Osteocyte (in vitro differentiated cells): ENCODE results near the gene COL4A1. TPM values are rescaled to one million over a fixed set of nuclear protein-coding genes. Genes with fewer than 3 reads are reported as not detected.

ENCODE experiments used
- DNase-seq: peaks from one replicate; pipeline ENCODE4 v3.0.0; 2021; ENCODE audit warnings: mixed read lengths; ENCODE audit not compliant: unreplicated experiment; ENCODE audit errors: extremely low spot score
- H3K27ac Mint-ChIP-seq: one replicate; pipeline ENCODE4 v1.8.0; 2021; ENCODE audit warnings: mild to moderate bottlenecking, mixed read lengths; ENCODE audit not compliant: unreplicated experiment
- H3K27me3 Mint-ChIP-seq: one replicate; pipeline ENCODE4 v1.8.0; 2021; ENCODE audit warnings: mixed read lengths; ENCODE audit not compliant: unreplicated experiment
- H3K36me3 Mint-ChIP-seq: one replicate; pipeline ENCODE4 v1.8.0; 2021; ENCODE audit warnings: mixed read lengths; ENCODE audit not compliant: unreplicated experiment
- H3K4me1 Mint-ChIP-seq: one replicate; pipeline ENCODE4 v1.8.0; 2021; ENCODE audit warnings: mixed read lengths; ENCODE audit not compliant: unreplicated experiment
- H3K4me3 Mint-ChIP-seq: one replicate; pipeline ENCODE4 v1.8.0; 2021; ENCODE audit warnings: mild to moderate bottlenecking, moderate library complexity, mixed read lengths; ENCODE audit not compliant: unreplicated experiment
- H3K9me3 Mint-ChIP-seq: one replicate; pipeline ENCODE4 v1.8.0; 2021; ENCODE audit warnings: mixed read lengths; ENCODE audit not compliant: unreplicated experiment
- total RNA-seq: library from RNA; stranded (reverse); gene quantifications from 2 replicates; pipeline ENCODE4 v1.2.1, GENCODE V29; 2021
- TF ChIP-seq, protein P1 (sequence below): fragments of 200-600 bp; sonication (generic); IDR thresholded peaks from 2 replicates; pipeline ENCODE4 v1.5.0; 2021; ENCODE audit warnings: antibody characterized with exemption, mild to moderate bottlenecking, moderate library complexity

The COL4A1 gene
- total RNA-seq, 1 donor from 2014 or later, result 3,181 TPM

- H3K4me1 Mint-ChIP-seq, result peaks cover 19% of the 10 kb centered on the region
- TF ChIP-seq, protein P1, sequence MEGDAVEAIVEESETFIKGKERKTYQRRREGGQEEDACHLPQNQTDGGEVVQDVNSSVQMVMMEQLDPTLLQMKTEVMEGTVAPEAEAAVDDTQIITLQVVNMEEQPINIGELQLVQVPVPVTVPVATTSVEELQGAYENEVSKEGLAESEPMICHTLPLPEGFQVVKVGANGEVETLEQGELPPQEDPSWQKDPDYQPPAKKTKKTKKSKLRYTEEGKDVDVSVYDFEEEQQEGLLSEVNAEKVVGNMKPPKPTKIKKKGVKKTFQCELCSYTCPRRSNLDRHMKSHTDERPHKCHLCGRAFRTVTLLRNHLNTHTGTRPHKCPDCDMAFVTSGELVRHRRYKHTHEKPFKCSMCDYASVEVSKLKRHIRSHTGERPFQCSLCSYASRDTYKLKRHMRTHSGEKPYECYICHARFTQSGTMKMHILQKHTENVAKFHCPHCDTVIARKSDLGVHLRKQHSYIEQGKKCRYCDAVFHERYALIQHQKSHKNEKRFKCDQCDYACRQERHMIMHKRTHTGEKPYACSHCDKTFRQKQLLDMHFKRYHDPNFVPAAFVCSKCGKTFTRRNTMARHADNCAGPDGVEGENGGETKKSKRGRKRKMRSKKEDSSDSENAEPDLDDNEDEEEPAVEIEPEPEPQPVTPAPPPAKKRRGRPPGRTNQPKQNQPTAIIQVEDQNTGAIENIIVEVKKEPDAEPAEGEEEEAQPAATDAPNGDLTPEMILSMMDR, result no peak
- no peak overlapping the region for H3K27ac Mint-ChIP-seq
- no peak for DNase-seq
- no peaks in the 10 kb centered on the region for H3K27me3 Mint-ChIP-seq
- no peaks in the 10 kb centered on the region for H3K9me3 Mint-ChIP-seq
- no peak overlapping the region for H3K4me3 Mint-ChIP-seq
- peaks cover 82% of the 10 kb centered on the region for H3K36me3 Mint-ChIP-seq
Measured at GRCh38 chr13:110192472-110192871, 114.5 kb downstream of the COL4A1 start.

DNA sequence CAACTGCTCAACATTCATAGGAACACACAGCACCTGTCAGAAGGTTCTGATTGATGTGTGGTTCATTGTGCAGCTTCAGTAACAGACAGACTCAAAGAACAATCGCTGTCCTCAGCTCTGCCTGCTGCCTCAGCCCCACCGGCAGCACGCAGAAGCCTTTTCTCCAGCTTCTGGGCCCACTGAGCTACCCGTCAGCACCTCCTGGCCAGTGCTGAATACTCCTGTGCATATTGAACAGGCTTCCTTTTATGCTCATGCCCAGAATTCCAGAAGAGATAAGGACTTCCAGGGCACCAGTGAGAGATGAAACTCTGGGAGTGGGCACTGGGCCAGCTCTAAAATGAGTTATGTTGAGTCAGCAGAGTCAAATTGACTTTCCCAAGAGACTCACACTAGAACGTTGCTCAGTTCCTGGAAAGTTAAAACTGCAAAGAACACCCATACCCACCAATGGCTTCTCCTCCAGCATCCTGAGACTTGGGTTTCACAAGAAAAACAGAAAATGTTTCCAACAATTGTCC, 119.3 kb downstream of the COL4A1 start:
- Mint-ChIP-seq H3K36me3 (peaks cover 63% of the 10 kb centered on the region), H3K4me1 (peaks cover 14% of the 10 kb centered on the region), H3K4me3 (no peak overlapping the region), H3K27ac (peak overlapping the region; percentile 32), H3K27me3 (no peaks in the 10 kb centered on the region), H3K9me3 (no peaks in the 10 kb centered on the region)
- TF ChIP-seq, protein P1, result no peak
- no peak for DNase-seq

- Mint-ChIP-seq H3K4me3 (no peak overlapping the region), H3K36me3 (peaks cover 58% of the 10 kb centered on the region), H3K9me3 (no peaks in the 10 kb centered on the region), H3K4me1 (peaks cover 14% of the 10 kb centered on the region), H3K27ac (peak overlapping the region; percentile 65), H3K27me3 (no peaks in the 10 kb centered on the region)
- no peak for DNase-seq
- TF ChIP-seq, protein P1, result no peak
Measured at GRCh38 chr13:110186231-110186855, 120.6 kb downstream of the COL4A1 start.

GRCh38 chr13:110185696-110186095, 121.3 kb downstream of the COL4A1 start:
- peaks cover 61% of the 10 kb centered on the region for H3K36me3 Mint-ChIP-seq
- H3K4me3 Mint-ChIP-seq, result no peak overlapping the region
- no peaks in the 10 kb centered on the region for H3K9me3 Mint-ChIP-seq
- H3K27ac Mint-ChIP-seq, result peak overlapping the region; percentile 50
- no peaks in the 10 kb centered on the region for H3K27me3 Mint-ChIP-seq
- TF ChIP-seq, protein P1, result no peak
- peaks cover 14% of the 10 kb centered on the region for H3K4me1 Mint-ChIP-seq
- DNase-seq, result no peak

GRCh38 chr13:110183910-110184309, 123.0 kb downstream of the COL4A1 start:
- Mint-ChIP-seq H3K9me3 (no peaks in the 10 kb centered on the region), H3K4me1 (peaks cover 11% of the 10 kb centered on the region), H3K27ac (peak overlapping the region; percentile 52), H3K4me3 (no peak overlapping the region), H3K27me3 (no peaks in the 10 kb centered on the region), H3K36me3 (peaks cover 68% of the 10 kb centered on the region)
- TF ChIP-seq, protein P1, result no peak
- no peak for DNase-seq
